PFSK-1 (cell line): ENCODE measurements around the gene C1QTNF1.

Experiments used
- FOXP2 ChIP-seq: optimal IDR thresholded peaks from 2 replicates; pipeline ENCODE3; 2011; ENCODE audit warnings: borderline replicate concordance, control low read depth, inconsistent platforms; ENCODE audit not compliant: insufficient read depth; ENCODE audit errors: extremely low read length, extremely low read depth
- POLR2AphosphoS5 ChIP-seq: IDR thresholded peaks from 2 replicates; pipeline ENCODE4 v1.6.1; 2012; ENCODE audit warnings: low read depth, mild to moderate bottlenecking, control low read depth, low read length, moderate library complexity
- SIN3A ChIP-seq: IDR thresholded peaks from 2 replicates; pipeline ENCODE4 v1.6.1; 2012; ENCODE audit warnings: mild to moderate bottlenecking, low read length, moderate library complexity, borderline replicate concordance; ENCODE audit not compliant: insufficient read depth
- TAF1 ChIP-seq: IDR thresholded peaks from 2 replicates; pipeline ENCODE4 v1.6.1; 2012; ENCODE audit warnings: low read length, control low read depth, borderline replicate concordance; ENCODE audit not compliant: insufficient read depth
- TF ChIP-seq, protein P1 (sequence below), 2 experiments: IDR thresholded peaks; 2 replicates each; pipeline versions ENCODE4 v1.6.1 to v1.8.0; 2011 to 2012; ENCODE audit warnings: low read depth in 2 of 2, low read length in 2 of 2, control low read depth in 1 of 2, inconsistent platforms in 1 of 2, mild to moderate bottlenecking in 1 of 2, moderate library complexity in 1 of 2; ENCODE audit not compliant: insufficient read depth in 1 of 2

Gene C1QTNF1

GRCh38 chr17:79085921-79086551 lies 62.1 kb downstream of the C1QTNF1 start:
- TF ChIP-seq TAF1 = no peak
- TF ChIP-seq POLR2AphosphoS5 = no peak
- TF ChIP-seq, protein P1, sequence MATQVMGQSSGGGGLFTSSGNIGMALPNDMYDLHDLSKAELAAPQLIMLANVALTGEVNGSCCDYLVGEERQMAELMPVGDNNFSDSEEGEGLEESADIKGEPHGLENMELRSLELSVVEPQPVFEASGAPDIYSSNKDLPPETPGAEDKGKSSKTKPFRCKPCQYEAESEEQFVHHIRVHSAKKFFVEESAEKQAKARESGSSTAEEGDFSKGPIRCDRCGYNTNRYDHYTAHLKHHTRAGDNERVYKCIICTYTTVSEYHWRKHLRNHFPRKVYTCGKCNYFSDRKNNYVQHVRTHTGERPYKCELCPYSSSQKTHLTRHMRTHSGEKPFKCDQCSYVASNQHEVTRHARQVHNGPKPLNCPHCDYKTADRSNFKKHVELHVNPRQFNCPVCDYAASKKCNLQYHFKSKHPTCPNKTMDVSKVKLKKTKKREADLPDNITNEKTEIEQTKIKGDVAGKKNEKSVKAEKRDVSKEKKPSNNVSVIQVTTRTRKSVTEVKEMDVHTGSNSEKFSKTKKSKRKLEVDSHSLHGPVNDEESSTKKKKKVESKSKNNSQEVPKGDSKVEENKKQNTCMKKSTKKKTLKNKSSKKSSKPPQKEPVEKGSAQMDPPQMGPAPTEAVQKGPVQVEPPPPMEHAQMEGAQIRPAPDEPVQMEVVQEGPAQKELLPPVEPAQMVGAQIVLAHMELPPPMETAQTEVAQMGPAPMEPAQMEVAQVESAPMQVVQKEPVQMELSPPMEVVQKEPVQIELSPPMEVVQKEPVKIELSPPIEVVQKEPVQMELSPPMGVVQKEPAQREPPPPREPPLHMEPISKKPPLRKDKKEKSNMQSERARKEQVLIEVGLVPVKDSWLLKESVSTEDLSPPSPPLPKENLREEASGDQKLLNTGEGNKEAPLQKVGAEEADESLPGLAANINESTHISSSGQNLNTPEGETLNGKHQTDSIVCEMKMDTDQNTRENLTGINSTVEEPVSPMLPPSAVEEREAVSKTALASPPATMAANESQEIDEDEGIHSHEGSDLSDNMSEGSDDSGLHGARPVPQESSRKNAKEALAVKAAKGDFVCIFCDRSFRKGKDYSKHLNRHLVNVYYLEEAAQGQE (IDR thresholded peaks at IDR 0.05; ENCODE audit: insufficient read depth in 1 of 2, low read depth in 2 of 2, low read length in 2 of 2) = no peak
- no peak for TF ChIP-seq SIN3A
- TF ChIP-seq FOXP2 = no peak

DNA sequence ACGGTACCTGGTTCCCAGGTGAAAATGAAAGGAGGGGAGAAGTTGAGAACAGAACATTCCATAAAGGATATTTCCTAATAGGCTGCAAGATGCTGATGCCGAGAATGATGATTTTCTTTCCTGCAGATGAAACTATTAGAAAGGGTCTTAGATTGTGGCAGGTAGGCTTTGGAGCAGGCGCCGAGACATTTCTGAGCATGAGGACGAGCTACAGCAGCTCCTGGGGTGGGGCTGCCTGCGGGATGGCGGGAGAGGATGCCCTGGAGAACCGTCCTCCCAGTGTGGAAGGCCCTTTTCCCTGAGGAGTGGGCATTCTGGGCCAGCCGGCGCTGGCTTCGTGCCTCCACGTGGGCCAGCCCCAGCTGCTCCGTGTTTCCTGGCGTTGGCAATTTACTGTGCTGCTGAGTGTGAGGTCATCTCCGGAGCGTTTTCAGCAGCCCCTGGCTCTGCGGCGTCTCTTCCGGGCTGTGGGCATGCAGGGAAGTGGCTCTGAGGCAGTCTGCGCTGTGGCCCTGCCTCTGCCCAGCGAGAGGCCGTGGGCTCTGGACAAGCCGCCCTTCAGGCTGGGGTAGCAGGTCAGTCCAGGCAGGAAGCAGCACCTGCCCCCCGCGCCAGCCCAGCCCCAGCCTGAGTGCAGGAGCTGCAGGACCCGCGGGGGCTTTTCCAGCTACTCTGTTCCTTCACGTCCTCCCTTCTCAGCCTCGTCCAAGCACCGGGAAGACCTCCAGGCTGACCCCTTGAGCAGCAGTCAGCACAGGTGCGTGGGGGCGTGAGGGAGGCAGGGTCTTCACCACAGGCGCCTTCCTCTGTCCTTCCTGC lies 62.8 kb downstream of the C1QTNF1 start:
- TF ChIP-seq FOXP2 (no peak), TAF1 (no peak), SIN3A (no peak), POLR2AphosphoS5 (no peak)
- TF ChIP-seq, protein P1 (IDR thresholded peaks at IDR 0.05; ENCODE audit: insufficient read depth in 1 of 2, low read depth in 2 of 2, low read length in 2 of 2) = no peak

DNA sequence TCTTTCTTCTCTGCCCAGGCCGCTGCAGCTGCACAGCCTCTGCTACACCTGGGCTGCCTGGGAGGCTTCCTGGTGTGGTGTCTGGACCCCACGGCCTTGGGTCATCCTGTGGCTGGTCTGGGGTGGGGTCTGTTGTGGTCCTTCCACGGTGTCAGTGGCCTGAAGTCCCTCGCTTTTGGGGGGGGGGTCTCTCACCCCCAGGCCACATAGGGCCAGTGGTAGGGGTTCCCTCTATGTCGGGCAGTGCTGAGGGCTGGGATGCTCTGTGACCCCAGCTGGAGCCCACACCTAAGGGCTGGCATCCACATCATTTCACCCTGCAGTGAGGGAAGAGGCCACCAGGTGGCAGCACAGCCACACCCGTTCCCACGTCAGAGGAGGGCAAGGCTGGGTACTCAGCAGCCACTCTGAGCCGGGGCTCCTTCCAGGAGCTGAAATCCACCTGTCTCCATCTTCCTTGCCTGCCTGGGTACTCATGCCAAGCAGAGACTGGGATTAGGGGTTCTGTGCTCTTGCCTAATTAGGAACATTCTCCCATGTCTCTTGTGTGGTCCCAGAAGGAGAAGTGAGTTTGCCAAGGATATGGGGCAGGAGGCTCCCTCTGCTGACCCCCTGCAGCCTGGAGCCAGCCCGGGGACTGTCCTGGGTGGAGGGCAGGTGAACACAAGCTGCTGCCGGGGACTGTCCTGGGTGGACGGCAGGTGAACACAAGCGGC lies 63.6 kb downstream of the C1QTNF1 start:
- TF ChIP-seq TAF1 = no peak
- TF ChIP-seq, protein P1 (IDR thresholded peaks at IDR 0.05; ENCODE audit: insufficient read depth in 1 of 2, low read depth in 2 of 2, low read length in 2 of 2) = no peak

DNA sequence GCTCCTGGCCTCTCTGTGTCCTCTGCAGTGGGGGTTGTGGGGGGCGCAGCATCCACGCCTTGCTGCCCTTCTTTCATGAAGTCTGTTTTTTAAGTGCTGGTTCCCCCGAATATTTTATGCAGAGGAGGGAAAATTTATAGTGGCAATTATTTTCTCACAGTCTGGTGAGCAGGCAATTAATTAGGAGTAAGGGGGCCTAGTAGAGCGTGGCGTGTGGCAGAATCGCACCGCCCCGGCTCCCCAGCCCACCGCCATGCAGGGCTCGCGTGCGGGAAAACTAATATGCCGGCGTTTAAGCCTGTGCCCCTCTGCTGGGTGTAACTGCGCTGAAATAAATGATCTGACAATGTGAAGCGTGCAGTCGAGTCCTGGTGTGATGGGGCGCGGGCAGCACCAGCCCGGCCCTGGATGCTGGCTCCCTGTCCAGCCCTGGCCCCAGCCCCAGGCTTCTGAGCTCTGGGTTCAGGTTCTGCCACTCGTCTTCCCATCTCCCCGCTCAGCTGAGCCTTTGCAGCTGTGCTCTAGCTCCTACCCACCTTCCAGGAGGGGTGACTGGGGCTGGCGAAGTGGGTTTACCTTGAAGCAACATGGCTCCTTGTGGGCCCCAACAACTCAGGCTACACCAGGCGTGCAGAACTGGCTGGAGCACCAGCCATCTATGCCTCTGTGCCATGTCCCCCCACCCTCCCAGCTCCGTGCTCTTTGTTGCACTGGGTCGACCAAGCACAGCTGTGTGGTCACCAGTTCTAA lies 64.5 kb downstream of the C1QTNF1 start:
- TF ChIP-seq TAF1 (no peak), SIN3A (no peak), FOXP2 (no peak), POLR2AphosphoS5 (no peak)

DNA sequence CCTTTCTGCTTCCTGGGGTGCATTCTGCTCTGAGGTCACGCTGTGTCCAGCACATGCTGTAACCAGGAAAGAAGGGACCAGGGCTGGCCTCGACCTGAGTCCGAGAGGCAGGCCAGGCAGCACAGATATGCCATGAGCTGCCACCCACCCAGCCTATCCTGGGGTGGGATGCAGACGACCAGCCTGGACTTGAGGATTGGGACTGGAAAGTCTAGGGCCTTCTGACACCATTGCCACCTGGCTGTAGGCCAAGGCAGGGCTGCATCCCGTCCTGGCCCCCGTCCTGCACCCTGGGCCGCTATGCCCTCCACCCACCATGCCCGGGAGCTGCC lies 65.0 kb downstream of the C1QTNF1 start:
- TF ChIP-seq POLR2AphosphoS5 = no peak
- TF ChIP-seq SIN3A = no peak
- TF ChIP-seq, protein P1 (IDR thresholded peaks at IDR 0.05; ENCODE audit: insufficient read depth in 1 of 2, low read depth in 2 of 2, low read length in 2 of 2) = no peak
- TF ChIP-seq TAF1 = no peak
- no peak for TF ChIP-seq FOXP2
